ENCODE measurements around the gene AFMID. TPM values are rescaled to one million over a fixed set of nuclear protein-coding genes. Genes with fewer than 3 reads are reported as not detected.

Gene AFMID
- total RNA-seq, 2 experiments from 2014 or later, result 0.42 to 0.60 TPM

DNA sequence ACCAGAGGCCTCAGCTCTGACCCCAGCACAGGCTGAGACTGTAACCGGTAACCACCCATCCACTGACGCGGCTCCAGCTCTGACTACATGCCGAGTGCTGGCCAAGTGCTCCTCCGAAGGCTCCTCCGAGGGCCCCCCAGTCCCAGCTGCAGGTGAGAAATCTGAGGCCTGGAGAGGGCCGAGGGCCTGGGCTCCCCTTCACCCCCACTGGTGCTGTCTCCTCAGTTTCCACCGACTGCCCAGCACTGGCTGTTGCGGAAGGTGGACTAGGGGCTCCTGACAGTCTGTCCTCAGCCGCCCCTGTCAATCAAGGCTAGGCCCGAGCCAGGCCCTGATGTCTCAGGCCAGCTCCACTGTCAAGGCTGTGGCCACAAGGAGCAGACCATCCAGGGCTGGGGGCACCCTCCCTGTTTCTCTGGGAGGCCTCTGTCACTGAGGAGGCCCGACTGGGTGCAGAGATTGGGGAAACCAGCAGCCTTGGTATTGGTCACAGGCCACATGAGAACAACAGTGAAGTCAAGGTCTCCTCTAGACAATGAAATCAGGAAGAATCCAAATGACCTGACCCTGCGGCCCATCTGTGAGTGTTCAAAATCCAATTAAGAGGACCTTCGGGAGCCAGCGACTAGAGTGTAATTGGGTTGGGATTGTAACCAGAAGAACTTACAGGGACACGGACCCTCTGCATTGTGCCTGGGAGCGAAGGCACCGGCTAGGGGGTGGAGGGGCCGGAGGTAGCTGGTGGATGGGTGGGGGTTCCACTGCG is 49.4 kb downstream of the AFMID start:
- ATAC-seq (ENCODE audit: poor library complexity) (no peak), DNase-seq (no peak)
- peaks cover 0 to 8% of the 10 kb centered on the region in 2 experiments for H3K9me3 ChIP-seq (ENCODE audit: control insufficient read depth in 1 of 2, insufficient read depth in 1 of 2, low read length in 2 of 2)
- H3K27me3 ChIP-seq (ENCODE audit: control insufficient read depth in 1 of 2, insufficient read depth in 2 of 2, low read length in 2 of 2), result peaks cover 9 to 13% of the 10 kb centered on the region in 2 experiments
- Mint-ChIP-seq H3K36me3 (ENCODE audit: low read depth) (no peaks in the 10 kb centered on the region), H3K4me3 (no peak overlapping the region), H3K9me3 (no peaks in the 10 kb centered on the region), H3K4me1 (ENCODE audit: low read depth) (no peaks in the 10 kb centered on the region), H3K27ac (no peak overlapping the region), H3K27me3 (peaks cover 12% of the 10 kb centered on the region)
- CTCF ChIA-PET, result no interaction called here
- no peak overlapping the region for H3K4me3 ChIP-seq (ENCODE audit: low read length)
- peaks cover 8% of the 10 kb centered on the region for H3K4me1 ChIP-seq (ENCODE audit: insufficient read depth, low read length)
- no peak for TF ChIP-seq CTCF (IDR thresholded peaks at IDR 0.05)
- H3K27ac ChIP-seq (ENCODE audit: low read depth in 1 of 2, low read length in 2 of 2), result no peak overlapping the region
- intact Hi-C loops (cut with DNase I, micrococcal nuclease), result no loop called here
- no peaks in the 10 kb centered on the region for H3K36me3 ChIP-seq (ENCODE audit: insufficient read depth, low read length)
- POLR2A ChIA-PET, result no interaction called here

DNA sequence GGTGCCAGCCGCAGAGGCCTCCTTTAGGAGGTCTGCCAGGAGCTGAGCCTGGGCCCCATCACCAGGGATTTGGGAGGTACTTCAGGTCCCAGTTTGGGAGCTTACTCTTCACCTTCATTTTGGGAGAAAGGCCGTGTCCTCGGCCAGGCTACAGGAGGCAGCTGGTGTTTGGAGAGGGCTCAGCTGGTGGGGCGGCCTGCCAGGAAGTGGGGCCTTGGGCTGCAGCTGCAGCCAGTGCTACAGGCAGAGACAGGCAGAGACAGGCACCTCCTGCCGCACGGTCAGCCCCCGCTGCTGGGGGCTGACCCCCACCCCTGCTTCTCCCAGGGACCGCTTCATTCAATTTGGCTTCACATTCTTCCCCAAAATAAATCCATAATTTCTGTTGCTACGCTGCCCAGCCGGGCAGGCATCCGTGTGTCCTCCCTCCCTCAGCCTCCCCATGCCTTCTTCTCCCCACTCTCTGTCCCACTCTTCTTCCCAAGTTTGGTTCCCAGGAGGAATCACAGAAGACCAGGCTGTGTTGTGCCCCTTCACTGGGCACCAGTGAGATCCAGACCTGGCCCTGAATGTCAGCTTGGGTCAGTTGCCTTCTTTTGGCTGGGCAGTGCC is 50.3 kb downstream of the AFMID start:
- Histone ChIP-seq H3K4me3 (ENCODE audit: low read length) (no peak overlapping the region), H3K36me3 (ENCODE audit: insufficient read depth, low read length) (no peaks in the 10 kb centered on the region), H3K27me3 (ENCODE audit: control insufficient read depth in 1 of 2, insufficient read depth in 2 of 2, low read length in 2 of 2) (peaks cover 4 to 6% of the 10 kb centered on the region in 2 experiments), H3K27ac (ENCODE audit: low read depth in 1 of 2, low read length in 2 of 2) (no peak overlapping the region), H3K9me3 (ENCODE audit: control insufficient read depth in 1 of 2, insufficient read depth in 1 of 2, low read length in 2 of 2) (peaks cover 0 to 3% of the 10 kb centered on the region in 2 experiments), H3K4me1 (ENCODE audit: insufficient read depth, low read length) (peaks cover under 1% of the 10 kb centered on the region)
- Mint-ChIP-seq H3K4me1 (ENCODE audit: low read depth) (no peaks in the 10 kb centered on the region), H3K4me3 (no peak overlapping the region), H3K36me3 (ENCODE audit: low read depth) (no peaks in the 10 kb centered on the region), H3K27ac (no peak overlapping the region), H3K9me3 (no peaks in the 10 kb centered on the region), H3K27me3 (peaks cover 6% of the 10 kb centered on the region)
- DNase-seq, result no peak
- intact Hi-C loops (cut with DNase I, micrococcal nuclease), result no loop called here
- no peak for ATAC-seq (ENCODE audit: poor library complexity)
- ChIA-PET POLR2A (interaction anchor here (0.7 kb wide), 1 partner anchor 180 kb away, joined by 3 read pairs; no protein-coding TSS in a partner anchor), CTCF (no interaction called here)
- no peak for TF ChIP-seq CTCF (IDR thresholded peaks at IDR 0.05)

DNA sequence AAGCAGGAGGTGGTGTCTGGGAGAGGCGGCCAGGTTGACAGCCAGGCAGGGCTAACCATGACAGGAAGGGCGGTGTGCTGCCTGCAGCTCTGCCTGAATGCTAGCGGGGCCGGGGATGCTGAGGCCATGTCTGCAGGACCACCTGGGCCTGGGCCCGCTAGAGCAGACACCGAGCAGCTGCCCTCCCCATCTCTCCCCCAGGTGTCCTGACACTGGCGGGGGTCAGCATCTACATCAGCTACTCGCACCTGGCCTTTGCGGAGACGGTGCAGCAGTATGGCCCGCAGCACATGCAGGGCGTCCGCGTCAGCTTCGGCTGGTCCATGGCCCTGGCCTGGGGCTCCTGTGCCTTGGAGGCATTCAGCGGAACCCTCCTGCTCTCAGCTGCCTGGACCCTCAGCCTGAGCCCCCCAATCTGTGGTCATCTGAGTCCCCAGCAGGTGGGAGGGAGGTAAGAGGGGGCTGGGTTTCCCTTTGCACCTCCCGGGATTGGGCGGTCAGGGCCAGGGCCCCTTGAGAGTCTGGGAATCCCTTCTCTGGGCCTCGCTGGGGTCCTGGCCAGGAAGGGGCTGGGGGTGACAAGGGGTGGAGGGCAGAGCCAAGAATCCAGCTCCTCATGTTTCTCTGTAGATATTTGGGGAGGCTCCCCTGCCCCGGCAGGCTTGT is 51.8 kb downstream of the AFMID start:
- Mint-ChIP-seq H3K27me3 (no peaks in the 10 kb centered on the region), H3K27ac (no peak overlapping the region), H3K9me3 (no peaks in the 10 kb centered on the region), H3K4me1 (ENCODE audit: low read depth) (no peaks in the 10 kb centered on the region), H3K4me3 (no peak overlapping the region), H3K36me3 (ENCODE audit: low read depth) (no peaks in the 10 kb centered on the region)
- intact Hi-C loops (cut with DNase I, micrococcal nuclease), result no loop called here
- ChIA-PET POLR2A (no interaction called here), CTCF (interaction anchor here (0.6 kb wide), 1 partner anchor 42 kb away, joined by 3 read pairs; no protein-coding TSS in a partner anchor)
- H3K4me3 ChIP-seq (ENCODE audit: low read length), result no peak overlapping the region
- H3K4me1 ChIP-seq (ENCODE audit: insufficient read depth, low read length), result no peaks in the 10 kb centered on the region
- DNase-seq, result no peak
- H3K9me3 ChIP-seq (ENCODE audit: control insufficient read depth in 1 of 2, insufficient read depth in 1 of 2, low read length in 2 of 2), result no peaks in the 10 kb centered on the region
- ATAC-seq (ENCODE audit: poor library complexity), result no peak
- no peak for TF ChIP-seq CTCF (IDR thresholded peaks at IDR 0.05)
- H3K36me3 ChIP-seq (ENCODE audit: insufficient read depth, low read length), result no peaks in the 10 kb centered on the region
- no peak overlapping the region for H3K27ac ChIP-seq (ENCODE audit: low read depth in 1 of 2, low read length in 2 of 2)
- no peaks in the 10 kb centered on the region for H3K27me3 ChIP-seq (ENCODE audit: control insufficient read depth in 1 of 2, insufficient read depth in 2 of 2, low read length in 2 of 2)

All from CD4-positive, alpha-beta T cell (primary cell).